ENCODE measurements around the gene UCKL1. TPM values are rescaled to one million over a fixed set of nuclear protein-coding genes. Genes with fewer than 3 reads are reported as not detected.

Gene UCKL1
- polyA plus RNA-seq, 3 donors: 10.9 to 65.8 (median 14.5) TPM

- Histone ChIP-seq H4K20me1 (ENCODE audit: insufficient read depth, low read length) (peaks cover 35% of the 10 kb centered on the region), H3K4me1 (ENCODE audit: control insufficient read depth in 1 of 2, insufficient read depth in 2 of 2, low read length in 2 of 2) (no peaks in the 10 kb centered on the region), H3K79me2 (ENCODE audit: insufficient read depth, low read length) (no peaks in the 10 kb centered on the region), H3K27ac (ENCODE audit: low read depth in 1 of 2, low read length in 2 of 2) (no peak overlapping the region), H3K36me3 (replicated peaks in 1 of 2; ENCODE audit: control insufficient read depth in 1 of 2, insufficient read depth in 2 of 2, low read length in 2 of 2) (peaks cover 75 to 98% of the 10 kb centered on the region in 2 donors), H3K9me3 (replicated peaks in 1 of 2; ENCODE audit: control insufficient read depth in 1 of 2, insufficient read depth in 1 of 2, low read length in 2 of 2) (peaks cover 0 to 7% of the 10 kb centered on the region in 2 donors), H3K9ac (ENCODE audit: insufficient read depth, low read length, poor library complexity, severe bottlenecking) (no peak overlapping the region), H2AFZ (ENCODE audit: insufficient read depth, low read depth, low read length, poor library complexity, severe bottlenecking) (no peak overlapping the region), H3K4me2 (replicated peaks; ENCODE audit: extremely low read depth, low read length, poor library complexity, severe bottlenecking) (no peak overlapping the region), H3K27me3 (ENCODE audit: control insufficient read depth in 2 of 2, insufficient read depth in 2 of 2, low read length in 2 of 2) (no peaks in the 10 kb centered on the region), H3K4me3 (replicated peaks in 1 of 3; ENCODE audit: low read depth in 2 of 3, low read length in 3 of 3) (no peak overlapping the region)
- Mint-ChIP-seq H3K27ac (no peak overlapping the region), H3K4me3 (no peak overlapping the region), H3K9me3 (peaks cover 7 to 15% (median 10%) of the 10 kb centered on the region in 7 donors), H3K36me3 (peaks cover 72 to 96% of the 10 kb centered on the region in 2 donors), H3K27me3 (ENCODE audit: low read depth in 3 of 3) (peaks cover 0 to 4% (median 0%) of the 10 kb centered on the region in 3 donors), H3K4me1 (no peaks in the 10 kb centered on the region)
- intact Hi-C loops (cut with micrococcal nuclease): no loop called here
- TF ChIP-seq CTCF (IDR thresholded peaks at IDR 0.05): no peak
- DNase-seq: no peak
- 100% methylated on average over 7 of the region's 7 CpGs for WGBS (ENCODE audit: insufficient coverage)
Observed at GRCh38 chr20:64003960-64004725, 47.9 kb upstream of the UCKL1 start.

GRCh38 chr20:64001607-64002011 is 45.4 kb upstream of the UCKL1 start:
- no peak overlapping the region for H3K4me3 Mint-ChIP-seq
- intact Hi-C loops (cut with micrococcal nuclease): no loop called here
- H4K20me1 ChIP-seq (ENCODE audit: insufficient read depth, low read length): peaks cover 27% of the 10 kb centered on the region
- peak overlapping the region in 3 of 7 donors; percentile 5 to 30 (median 15) for H3K27ac Mint-ChIP-seq
- H3K79me2 ChIP-seq (ENCODE audit: insufficient read depth, low read length): no peaks in the 10 kb centered on the region
- no peak overlapping the region for H3K4me3 ChIP-seq (replicated peaks in 1 of 3; ENCODE audit: low read depth in 2 of 3, low read length in 3 of 3)
- H3K4me1 ChIP-seq (ENCODE audit: control insufficient read depth in 1 of 2, insufficient read depth in 2 of 2, low read length in 2 of 2): no peaks in the 10 kb centered on the region
- no peak for DNase-seq
- WGBS (ENCODE audit: insufficient coverage): 96% methylated on average over 7 of the region's 11 CpGs
- no peak overlapping the region for H3K9ac ChIP-seq (ENCODE audit: insufficient read depth, low read length, poor library complexity, severe bottlenecking)
- H2AFZ ChIP-seq (ENCODE audit: insufficient read depth, low read depth, low read length, poor library complexity, severe bottlenecking): no peak overlapping the region
- no peaks in the 10 kb centered on the region for H3K9me3 Mint-ChIP-seq
- no peak overlapping the region for H3K27ac ChIP-seq (ENCODE audit: low read depth in 1 of 2, low read length in 2 of 2)
- H3K36me3 ChIP-seq (replicated peaks in 1 of 2; ENCODE audit: control insufficient read depth in 1 of 2, insufficient read depth in 2 of 2, low read length in 2 of 2): peaks cover 77 to 98% of the 10 kb centered on the region in 2 donors
- H3K4me2 ChIP-seq (replicated peaks; ENCODE audit: extremely low read depth, low read length, poor library complexity, severe bottlenecking): no peak overlapping the region
- no peaks in the 10 kb centered on the region for H3K27me3 ChIP-seq (ENCODE audit: control insufficient read depth in 2 of 2, insufficient read depth in 2 of 2, low read length in 2 of 2)
- no peaks in the 10 kb centered on the region for H3K4me1 Mint-ChIP-seq
- no peak for TF ChIP-seq CTCF (IDR thresholded peaks at IDR 0.05)
- peaks cover 77 to 98% of the 10 kb centered on the region in 2 donors for H3K36me3 Mint-ChIP-seq
- no peaks in the 10 kb centered on the region for H3K9me3 ChIP-seq (replicated peaks in 1 of 2; ENCODE audit: control insufficient read depth in 1 of 2, insufficient read depth in 1 of 2, low read length in 2 of 2)
- no peaks in the 10 kb centered on the region for H3K27me3 Mint-ChIP-seq (ENCODE audit: low read depth in 3 of 3)
